GM23338 (cell line): ENCODE results near the gene TEX26. TPM values are rescaled to one million over a fixed set of nuclear protein-coding genes. Genes with fewer than 3 reads are reported as not detected.

Experiments
- ATAC-seq: fragments of 200-7000 bp; cut with Tn5 transposase; 3 replicates; pipeline ENCODE4 v1.9.1; 2020
- DNase-seq: peaks from one replicate; pipeline ENCODE4 v3.0.0-alpha.2; 2015; ENCODE audit warnings: low spot score
- H2AFZ ChIP-seq: fragments of 200-600 bp; sonication (generic); 2 replicates; pipeline ENCODE4 v1.8.0; 2016; ENCODE audit warnings: antibody characterized with exemption, mild to moderate bottlenecking, moderate library complexity
- H3F3A ChIP-seq: fragments of 200-600 bp; sonication (generic); replicated peaks from 2 replicates; pipeline ENCODE4 v1.8.0; 2017; ENCODE audit warnings: antibody characterized with exemption, mixed run types, low read depth
- H3K27ac ChIP-seq: fragments of 200-600 bp; sonication (generic); 2 replicates; pipeline ENCODE4 v1.6.1; 2016; ENCODE audit warnings: low read depth
- H3K27me3 ChIP-seq: fragments of 200-600 bp; sonication (generic); 2 replicates; pipeline ENCODE4 v1.8.0; 2016; ENCODE audit warnings: mild to moderate bottlenecking, mixed run types, moderate library complexity; ENCODE audit not compliant: insufficient read depth
- H3K36me3 ChIP-seq: fragments of 200-600 bp; sonication (generic); 2 replicates; pipeline ENCODE4 v1.8.0; 2016; ENCODE audit warnings: mild to moderate bottlenecking; ENCODE audit not compliant: insufficient read depth
- H3K4me1 ChIP-seq: fragments of 200-600 bp; sonication (generic); 2 replicates; pipeline ENCODE4 v1.8.0; 2016; ENCODE audit warnings: mild to moderate bottlenecking, moderate library complexity; ENCODE audit not compliant: insufficient read depth
- H3K4me2 ChIP-seq: fragments of 200-600 bp; sonication (generic); 2 replicates; pipeline ENCODE4 v1.7.1; 2017; ENCODE audit warnings: mixed run types
- H3K4me3 ChIP-seq: fragments of 200-600 bp; sonication (generic); 2 replicates; pipeline ENCODE4 v1.6.1; 2016; ENCODE audit warnings: mixed run types
- H3K79me2 ChIP-seq: fragments of 200-600 bp; sonication (generic); replicated peaks from 2 replicates; pipeline ENCODE4 v1.8.0; 2017; ENCODE audit warnings: mild to moderate bottlenecking; ENCODE audit not compliant: insufficient read depth
- H3K9me2 ChIP-seq: fragments of 200-600 bp; sonication (generic); 2 replicates; pipeline ENCODE4 v1.8.0; 2017; ENCODE audit not compliant: insufficient read depth
- H4K20me1 ChIP-seq: fragments of 200-600 bp; sonication (generic); replicated peaks from 2 replicates; pipeline ENCODE4 v1.8.0; 2017; ENCODE audit warnings: mild to moderate bottlenecking; ENCODE audit not compliant: insufficient read depth
- H3K27ac Mint-ChIP-seq: 2 replicates; pipeline ENCODE4 v1.8.0; 2020; ENCODE audit warnings: inconsistent platforms, mild to moderate bottlenecking, moderate library complexity, mixed read lengths
- H3K27me3 Mint-ChIP-seq: 3 replicates; pipeline ENCODE4 v1.8.0; 2022; ENCODE audit warnings: low read depth, mild to moderate bottlenecking, moderate library complexity, mixed read lengths, inconsistent platforms; ENCODE audit not compliant: insufficient read depth, poor library complexity
- H3K36me3 Mint-ChIP-seq: 3 replicates; pipeline ENCODE4 v1.8.0; 2021; ENCODE audit warnings: low read depth, mild to moderate bottlenecking, inconsistent platforms, moderate library complexity, mixed read lengths
- H3K4me1 Mint-ChIP-seq: 3 replicates; pipeline ENCODE4 v1.8.0; 2020; ENCODE audit warnings: mild to moderate bottlenecking, inconsistent platforms, mixed read lengths
- H3K4me3 Mint-ChIP-seq: 3 replicates; pipeline ENCODE4 v1.8.0; 2021; ENCODE audit warnings: moderate library complexity, mild to moderate bottlenecking, inconsistent platforms, mixed read lengths
- H3K9me3 Mint-ChIP-seq: 3 replicates; pipeline ENCODE4 v1.8.0; 2020; ENCODE audit warnings: moderate library complexity, mild to moderate bottlenecking, inconsistent platforms, mixed read lengths
- CTCF ChIP-seq, 2 experiments: fragments of 200-600 bp in 1 of 2; sonication (generic) in 1 of 2; conservative IDR thresholded peaks; 2 replicates each; pipeline versions ENCODE4 v1.5.1 to v1.6.1; 2016 to 2017; ENCODE audit warnings: antibody characterized with exemption in 2 of 2, low read depth in 2 of 2, mild to moderate bottlenecking in 2 of 2, moderate library complexity in 1 of 2
- ETS1 ChIP-seq: IDR thresholded peaks from 2 replicates; pipeline ENCODE4 v1.6.1; 2016; ENCODE audit warnings: antibody characterized with exemption
- EZH2 ChIP-seq: fragments of 200-600 bp; sonication (generic); IDR thresholded peaks from one replicate; pipeline ENCODE4 v1.8.0; 2017; ENCODE audit warnings: antibody characterized with exemption, mild to moderate bottlenecking, low read depth; ENCODE audit not compliant: unreplicated experiment
- EZH2phosphoT487 ChIP-seq: fragments of 200-600 bp; sonication (generic); IDR thresholded peaks from one replicate; pipeline ENCODE4 v1.8.1; 2018; ENCODE audit warnings: antibody characterized with exemption; ENCODE audit not compliant: unreplicated experiment
- JUNB ChIP-seq: IDR thresholded peaks from one replicate; pipeline ENCODE4 v1.6.1; 2016; ENCODE audit warnings: antibody characterized with exemption; ENCODE audit not compliant: unreplicated experiment
- NANOG ChIP-seq: IDR thresholded peaks from 2 replicates; pipeline ENCODE4 v1.6.1; 2016; ENCODE audit warnings: antibody characterized with exemption, borderline replicate concordance
- POLR2AphosphoS5 ChIP-seq: IDR thresholded peaks from 2 replicates; pipeline ENCODE4 v1.6.1; 2016; ENCODE audit warnings: antibody characterized with exemption, low read depth
- STAT1 ChIP-seq: IDR thresholded peaks from one replicate; pipeline ENCODE4 v1.6.1; 2016; ENCODE audit warnings: antibody characterized with exemption; ENCODE audit not compliant: unreplicated experiment
- ZNF114 ChIP-seq: fragments of 250-450 bp; sonication (Bioruptor Pico); IDR thresholded peaks from 2 replicates; pipeline ENCODE4 v1.5.0; 2020; ENCODE audit warnings: mild to moderate bottlenecking, moderate library complexity
- ZNF331 ChIP-seq: fragments of 250-450 bp; sonication (Bioruptor Pico); IDR thresholded peaks from 2 replicates; pipeline ENCODE4 v1.5.0; 2020; ENCODE audit warnings: low read depth, mild to moderate bottlenecking, moderate library complexity
- polyA plus RNA-seq: library from polyadenylated mRNA; unstranded; fragments of >200 nt; fragmentation: Nextera tagmentation; extraction: Ambion mirVana; gene quantifications from 2 replicates; pipeline ENCODE4 v1.2.1, GENCODE V29; 2016
- total RNA-seq: library from RNA; depleted of rRNA; stranded (reverse); fragments of >200 nt; shearing (Covaris generic); gene quantifications from 2 replicates; pipeline ENCODE4 v1.2.3, GENCODE V29; 2014

Gene TEX26
- total and polyA plus RNA-seq, 2 experiments from 2014 or later: not detected

GRCh38 chr13:30997697-30998096 is 65.2 kb downstream of the TEX26 start (continued):
- TF ChIP-seq ETS1: no peak
- TF ChIP-seq EZH2phosphoT487: no peak
- TF ChIP-seq CTCF (conservative IDR thresholded peaks at IDR 0.05; ENCODE audit: low read depth in 2 of 2): no peak
- TF ChIP-seq POLR2AphosphoS5: no peak
- TF ChIP-seq NANOG: no peak

GRCh38 chr13:30998136-30999088 is 66.0 kb downstream of the TEX26 start:
- Histone ChIP-seq H3K9me2 (no peaks in the 10 kb centered on the region; the same call in 1 of the 2 replicates), H3K4me3 (no peak overlapping the region), H3K36me3 (no peaks in the 10 kb centered on the region), H3F3A (no peaks in the 10 kb centered on the region), H3K79me2 (no peaks in the 10 kb centered on the region), H3K4me1 (no peaks in the 10 kb centered on the region), H3K27ac (no peak overlapping the region), H3K4me2 (no peak overlapping the region), H2AFZ (no peak overlapping the region), H3K27me3 (no peaks in the 10 kb centered on the region), H4K20me1 (no peaks in the 10 kb centered on the region)
- no peaks in the 10 kb centered on the region for H3K4me1 Mint-ChIP-seq
- H3K27ac Mint-ChIP-seq: no peak overlapping the region
- H3K36me3 Mint-ChIP-seq: no peaks in the 10 kb centered on the region
- no peak overlapping the region for H3K4me3 Mint-ChIP-seq
- ATAC-seq (no peak), DNase-seq (no peak)
- H3K9me3 Mint-ChIP-seq: no peaks in the 10 kb centered on the region
- H3K27me3 Mint-ChIP-seq: peaks cover 4% of the 10 kb centered on the region
- no peak for TF ChIP-seq STAT1
- TF ChIP-seq NANOG: no peak
- TF ChIP-seq ZNF331 (CRISPR knock-in tag): no peak
- TF ChIP-seq EZH2: no peak
- TF ChIP-seq JUNB: no peak
- TF ChIP-seq ETS1: no peak
- no peak for TF ChIP-seq CTCF (conservative IDR thresholded peaks at IDR 0.05; ENCODE audit: low read depth in 2 of 2)
- TF ChIP-seq POLR2AphosphoS5: no peak
- TF ChIP-seq ZNF114 (CRISPR knock-in tag): no peak
- no peak for TF ChIP-seq EZH2phosphoT487
